ENCODE measurements around the gene DLGAP1. TPM values are rescaled to one million over a fixed set of nuclear protein-coding genes. Genes with fewer than 3 reads are reported as not detected.

DLGAP1 gene
- total RNA-seq, 1 experiment from 2014 or later, result 23.0 TPM

- TF ChIP-seq PRDM15 (CRISPR knock-in tag; IDR thresholded peaks at IDR 0.05) (no peak), ARID4B (CRISPR knock-in tag; IDR thresholded peaks at IDR 0.05; ENCODE audit: borderline replicate concordance) (no peak), USF1 (CRISPR knock-in tag; IDR thresholded peaks at IDR 0.05) (no peak)
Observed at GRCh38 chr18:3710712-3711301, 744.3 kb downstream of the DLGAP1 start (continued).

GRCh38 chr18:3709205-3709604 is 745.9 kb downstream of the DLGAP1 start:
- no peak overlapping the region for H3K4me3 Mint-ChIP-seq
- H3K36me3 Mint-ChIP-seq, result no peaks in the 10 kb centered on the region
- ChIA-PET POLR2A (no interaction called here), CTCF (interaction anchor here (1.1 to 3.6 kb wide), 2 partner anchors 62 to 286 kb away, joined by 4 to 21 read pairs; no protein-coding TSS in a partner anchor)
- H3K4me1 Mint-ChIP-seq, result no peaks in the 10 kb centered on the region; the same call in 1 of the 2 replicates
- no peak overlapping the region for H3K27ac Mint-ChIP-seq
- ATAC-seq (no peak), DNase-seq (ENCODE audit: low spot score) (no peak)
- H3K27me3 Mint-ChIP-seq (ENCODE audit: low read depth), result no peaks in the 10 kb centered on the region; the same call in 1 of the 2 replicates
- no peaks in the 10 kb centered on the region for H3K9me3 Mint-ChIP-seq
- TF ChIP-seq ZNF121 (CRISPR knock-in tag; IDR thresholded peaks at IDR 0.05) (no peak), TEAD1 (CRISPR knock-in tag; IDR thresholded peaks at IDR 0.05) (no peak), PREB (CRISPR knock-in tag; IDR thresholded peaks at IDR 0.05; ENCODE audit: borderline replicate concordance) (no peak), PRDM15 (CRISPR knock-in tag; IDR thresholded peaks at IDR 0.05) (no peak), ZBTB21 (CRISPR knock-in tag; IDR thresholded peaks at IDR 0.05; ENCODE audit: borderline replicate concordance) (no peak), MXD4 (CRISPR knock-in tag; IDR thresholded peaks at IDR 0.05; ENCODE audit: borderline replicate concordance) (no peak), ZMAT4 (CRISPR knock-in tag; IDR thresholded peaks at IDR 0.05) (no peak), ZNF671 (CRISPR knock-in tag; IDR thresholded peaks at IDR 0.05) (no peak), IRF2 (CRISPR knock-in tag; IDR thresholded peaks at IDR 0.05; ENCODE audit: borderline replicate concordance, low read depth) (no peak), GRHL2 (CRISPR knock-in tag; IDR thresholded peaks at IDR 0.05; ENCODE audit: insufficient replicate concordance, severe bottlenecking) (no peak), FOXP1 (CRISPR knock-in tag; IDR thresholded peaks at IDR 0.05; ENCODE audit: borderline replicate concordance) (no peak), NFE2L1 (CRISPR knock-in tag; IDR thresholded peaks at IDR 0.05) (no peak), ZNF317 (CRISPR knock-in tag; IDR thresholded peaks at IDR 0.05; ENCODE audit: borderline replicate concordance, low read depth) (no peak), ZSCAN18 (CRISPR knock-in tag; IDR thresholded peaks at IDR 0.05) (no peak), CTCF (IDR thresholded peaks at IDR 0.05) (no peak)

All from WTC11 (cell line).